PFSK-1 (cell line): ENCODE results near the gene VPS35.

Source experiments
- FOXP2 ChIP-seq: optimal IDR thresholded peaks from 2 replicates; pipeline ENCODE3; 2011; ENCODE audit warnings: borderline replicate concordance, control low read depth, inconsistent platforms; ENCODE audit not compliant: insufficient read depth; ENCODE audit errors: extremely low read length, extremely low read depth
- POLR2AphosphoS5 ChIP-seq: IDR thresholded peaks from 2 replicates; pipeline ENCODE4 v1.6.1; 2012; ENCODE audit warnings: low read depth, mild to moderate bottlenecking, control low read depth, low read length, moderate library complexity
- SIN3A ChIP-seq: IDR thresholded peaks from 2 replicates; pipeline ENCODE4 v1.6.1; 2012; ENCODE audit warnings: mild to moderate bottlenecking, low read length, moderate library complexity, borderline replicate concordance; ENCODE audit not compliant: insufficient read depth
- TAF1 ChIP-seq: IDR thresholded peaks from 2 replicates; pipeline ENCODE4 v1.6.1; 2012; ENCODE audit warnings: low read length, control low read depth, borderline replicate concordance; ENCODE audit not compliant: insufficient read depth
- TF ChIP-seq, protein P1 (sequence below), 2 experiments: IDR thresholded peaks; 2 replicates each; pipeline versions ENCODE4 v1.6.1 to v1.8.0; 2011 to 2012; ENCODE audit warnings: low read depth in 2 of 2, low read length in 2 of 2, control low read depth in 1 of 2, inconsistent platforms in 1 of 2, mild to moderate bottlenecking in 1 of 2, moderate library complexity in 1 of 2; ENCODE audit not compliant: insufficient read depth in 1 of 2

Gene VPS35

DNA sequence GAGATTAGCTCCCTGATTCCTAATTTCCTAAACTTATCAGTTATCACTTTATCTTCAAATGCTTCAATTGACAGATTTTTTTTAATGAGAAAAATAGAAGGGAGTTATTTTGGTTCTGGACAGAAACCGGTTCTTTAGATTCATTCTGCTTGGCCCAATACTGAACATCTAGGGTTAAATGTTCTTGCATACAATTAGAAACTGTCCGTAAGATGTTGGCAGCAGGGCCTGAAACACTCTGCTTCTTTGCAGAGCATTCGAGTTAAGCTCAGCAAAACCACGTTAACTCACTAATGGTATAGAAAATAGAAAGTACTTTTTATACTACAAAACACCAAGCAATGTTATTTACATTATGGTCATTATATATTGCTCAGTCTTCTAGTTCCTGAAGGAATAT is 75.0 kb downstream of the VPS35 start:
- no peak for TF ChIP-seq POLR2AphosphoS5
- TF ChIP-seq FOXP2: no peak
- no peak for TF ChIP-seq SIN3A
- TF ChIP-seq TAF1: no peak
- TF ChIP-seq, protein P1, sequence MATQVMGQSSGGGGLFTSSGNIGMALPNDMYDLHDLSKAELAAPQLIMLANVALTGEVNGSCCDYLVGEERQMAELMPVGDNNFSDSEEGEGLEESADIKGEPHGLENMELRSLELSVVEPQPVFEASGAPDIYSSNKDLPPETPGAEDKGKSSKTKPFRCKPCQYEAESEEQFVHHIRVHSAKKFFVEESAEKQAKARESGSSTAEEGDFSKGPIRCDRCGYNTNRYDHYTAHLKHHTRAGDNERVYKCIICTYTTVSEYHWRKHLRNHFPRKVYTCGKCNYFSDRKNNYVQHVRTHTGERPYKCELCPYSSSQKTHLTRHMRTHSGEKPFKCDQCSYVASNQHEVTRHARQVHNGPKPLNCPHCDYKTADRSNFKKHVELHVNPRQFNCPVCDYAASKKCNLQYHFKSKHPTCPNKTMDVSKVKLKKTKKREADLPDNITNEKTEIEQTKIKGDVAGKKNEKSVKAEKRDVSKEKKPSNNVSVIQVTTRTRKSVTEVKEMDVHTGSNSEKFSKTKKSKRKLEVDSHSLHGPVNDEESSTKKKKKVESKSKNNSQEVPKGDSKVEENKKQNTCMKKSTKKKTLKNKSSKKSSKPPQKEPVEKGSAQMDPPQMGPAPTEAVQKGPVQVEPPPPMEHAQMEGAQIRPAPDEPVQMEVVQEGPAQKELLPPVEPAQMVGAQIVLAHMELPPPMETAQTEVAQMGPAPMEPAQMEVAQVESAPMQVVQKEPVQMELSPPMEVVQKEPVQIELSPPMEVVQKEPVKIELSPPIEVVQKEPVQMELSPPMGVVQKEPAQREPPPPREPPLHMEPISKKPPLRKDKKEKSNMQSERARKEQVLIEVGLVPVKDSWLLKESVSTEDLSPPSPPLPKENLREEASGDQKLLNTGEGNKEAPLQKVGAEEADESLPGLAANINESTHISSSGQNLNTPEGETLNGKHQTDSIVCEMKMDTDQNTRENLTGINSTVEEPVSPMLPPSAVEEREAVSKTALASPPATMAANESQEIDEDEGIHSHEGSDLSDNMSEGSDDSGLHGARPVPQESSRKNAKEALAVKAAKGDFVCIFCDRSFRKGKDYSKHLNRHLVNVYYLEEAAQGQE (IDR thresholded peaks at IDR 0.05; ENCODE audit: insufficient read depth in 1 of 2, low read depth in 2 of 2, low read length in 2 of 2): no peak

DNA sequence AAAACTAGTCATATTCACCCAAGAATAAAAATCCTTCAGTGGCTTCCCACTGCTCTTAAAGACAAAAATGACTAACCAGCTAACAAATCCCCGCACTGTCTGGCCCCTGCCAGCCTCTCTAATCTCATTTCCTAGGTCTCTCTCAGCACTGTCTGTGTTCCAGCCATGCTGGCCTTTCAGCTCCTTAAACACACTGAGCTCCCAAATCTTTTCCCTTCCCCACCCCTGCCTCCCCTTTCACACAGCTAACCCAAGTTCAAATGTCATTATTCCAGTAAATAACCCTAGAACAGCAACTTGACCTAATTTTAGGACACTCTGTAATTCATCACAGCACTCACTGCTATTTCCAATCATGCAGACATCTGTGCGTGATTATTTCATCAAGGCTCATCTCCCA is 75.6 kb downstream of the VPS35 start:
- TF ChIP-seq TAF1 (no peak), FOXP2 (no peak), SIN3A (no peak)

DNA sequence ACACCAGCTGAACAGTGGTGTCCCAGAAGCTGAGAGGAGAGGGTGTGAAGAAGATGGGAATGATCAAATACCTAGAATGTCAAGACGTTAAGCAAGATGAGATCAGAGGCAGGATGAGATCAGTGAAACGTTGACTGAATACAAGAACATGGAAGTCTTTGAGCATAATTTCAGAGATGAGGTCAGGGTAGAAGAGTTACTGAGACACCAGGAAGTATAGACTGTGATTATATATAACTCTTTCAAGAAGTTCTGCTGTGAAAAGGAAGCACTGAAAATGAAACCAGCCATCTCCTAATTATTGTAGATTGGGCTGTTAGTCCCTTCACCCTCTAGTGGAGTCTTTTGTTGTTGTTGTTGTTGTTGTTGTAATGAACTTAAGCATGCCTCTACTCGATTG is 76.9 kb downstream of the VPS35 start:
- TF ChIP-seq POLR2AphosphoS5 (no peak), TAF1 (no peak), FOXP2 (no peak), SIN3A (no peak)
- TF ChIP-seq, protein P1 (IDR thresholded peaks at IDR 0.05; ENCODE audit: insufficient read depth in 1 of 2, low read depth in 2 of 2, low read length in 2 of 2): no peak

DNA sequence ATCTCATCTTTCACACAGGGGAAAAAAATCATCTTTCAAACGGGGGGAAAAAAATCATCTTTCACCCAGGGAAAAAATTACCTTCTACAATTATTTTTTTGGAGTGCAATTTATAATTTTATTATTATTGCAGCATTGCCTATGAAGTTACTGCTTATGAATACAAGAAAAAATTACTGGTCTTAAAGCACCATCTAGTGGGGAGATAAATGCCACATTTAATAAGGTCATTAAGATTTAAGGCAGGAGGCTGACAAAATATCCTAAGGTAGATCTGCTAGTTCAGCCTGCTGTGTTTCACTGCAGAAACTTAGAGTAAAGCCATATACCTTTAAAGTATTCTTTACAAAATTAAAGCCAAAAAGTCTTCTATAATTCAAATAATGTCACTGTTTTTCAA is 81.4 kb downstream of the VPS35 start:
- no peak for TF ChIP-seq TAF1
- TF ChIP-seq SIN3A: no peak
- no peak for TF ChIP-seq FOXP2
- TF ChIP-seq POLR2AphosphoS5: no peak
- TF ChIP-seq, protein P1 (IDR thresholded peaks at IDR 0.05; ENCODE audit: insufficient read depth in 1 of 2, low read depth in 2 of 2, low read length in 2 of 2): no peak

DNA sequence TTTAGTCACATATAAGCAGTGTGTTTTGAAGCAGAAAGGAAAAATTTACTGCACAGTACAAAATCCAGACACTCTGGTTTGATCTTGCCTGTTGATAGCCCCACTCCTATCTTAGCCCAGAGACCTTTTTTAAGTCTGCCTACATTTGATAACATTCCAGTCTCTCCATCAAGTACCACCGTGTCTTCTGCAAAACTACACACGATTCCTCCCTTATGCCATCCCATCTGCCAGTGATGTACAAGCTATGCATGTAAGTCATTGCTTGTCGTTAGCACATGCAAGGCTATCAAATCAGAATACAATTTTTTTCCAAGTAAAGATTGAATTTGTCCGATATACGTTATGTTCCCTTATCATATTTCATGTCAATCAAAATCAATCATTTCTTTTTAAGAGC is 82.7 kb downstream of the VPS35 start:
- TF ChIP-seq, protein P1 (IDR thresholded peaks at IDR 0.05; ENCODE audit: insufficient read depth in 1 of 2, low read depth in 2 of 2, low read length in 2 of 2): no peak
- TF ChIP-seq SIN3A (no peak), TAF1 (no peak), FOXP2 (no peak), POLR2AphosphoS5 (no peak)
